ENCODE data around the gene FBXL5. TPM values are rescaled to one million over a fixed set of nuclear protein-coding genes. Genes with fewer than 3 reads are reported as not detected.

FBXL5 gene
- total RNA-seq, 2 experiments from 2014 or later: 43.5 to 102 TPM

GRCh38 chr4:15668566-15669435 lies 13.6 kb upstream of the FBXL5 start:
- no peak overlapping the region for H3K4me3 ChIP-seq (ENCODE audit: low read depth, low read length, poor library complexity, severe bottlenecking)
- peaks cover 36% of the 10 kb centered on the region for H3K79me2 ChIP-seq (ENCODE audit: insufficient read depth, low read depth, low read length)
- BruUV-seq (replicated peaks): no TSS peak
- no peak overlapping the region for H2AFZ ChIP-seq (ENCODE audit: low read length)
- POLR2A ChIA-PET: interaction anchor here (0.7 to 0.9 kb wide), 3 partner anchors 9 to 14 kb away, joined by 3 to 4 read pairs (median 4); partner anchors contain the start of gene FBXL5
- peaks cover 1% of the 10 kb centered on the region; the same call in 1 of the 2 replicates for H3K9me3 ChIP-seq (ENCODE audit: low read length)
- H4K20me1 ChIP-seq (ENCODE audit: insufficient read depth, low read length): peaks cover 5% of the 10 kb centered on the region; the same call in 1 of the 2 replicates
- H3K4me1 ChIP-seq (ENCODE audit: insufficient read depth, low read length, poor library complexity, severe bottlenecking): peaks cover 21% of the 10 kb centered on the region
- intact Hi-C loops (cut with micrococcal nuclease; ENCODE audit: unreplicated experiment): no loop called here
- no peak overlapping the region for H3K4me2 ChIP-seq (ENCODE audit: low read length)
- H3K9me2 ChIP-seq (ENCODE audit: insufficient read depth, low read length): no peaks in the 10 kb centered on the region
- peaks cover 63% of the 10 kb centered on the region for H3K36me3 ChIP-seq (ENCODE audit: insufficient read depth, low read length)
- TF ChIP-seq, protein P1, sequence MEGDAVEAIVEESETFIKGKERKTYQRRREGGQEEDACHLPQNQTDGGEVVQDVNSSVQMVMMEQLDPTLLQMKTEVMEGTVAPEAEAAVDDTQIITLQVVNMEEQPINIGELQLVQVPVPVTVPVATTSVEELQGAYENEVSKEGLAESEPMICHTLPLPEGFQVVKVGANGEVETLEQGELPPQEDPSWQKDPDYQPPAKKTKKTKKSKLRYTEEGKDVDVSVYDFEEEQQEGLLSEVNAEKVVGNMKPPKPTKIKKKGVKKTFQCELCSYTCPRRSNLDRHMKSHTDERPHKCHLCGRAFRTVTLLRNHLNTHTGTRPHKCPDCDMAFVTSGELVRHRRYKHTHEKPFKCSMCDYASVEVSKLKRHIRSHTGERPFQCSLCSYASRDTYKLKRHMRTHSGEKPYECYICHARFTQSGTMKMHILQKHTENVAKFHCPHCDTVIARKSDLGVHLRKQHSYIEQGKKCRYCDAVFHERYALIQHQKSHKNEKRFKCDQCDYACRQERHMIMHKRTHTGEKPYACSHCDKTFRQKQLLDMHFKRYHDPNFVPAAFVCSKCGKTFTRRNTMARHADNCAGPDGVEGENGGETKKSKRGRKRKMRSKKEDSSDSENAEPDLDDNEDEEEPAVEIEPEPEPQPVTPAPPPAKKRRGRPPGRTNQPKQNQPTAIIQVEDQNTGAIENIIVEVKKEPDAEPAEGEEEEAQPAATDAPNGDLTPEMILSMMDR (conservative IDR thresholded peaks at IDR 0.05; ENCODE audit: low read length): no peak
- no peak overlapping the region for H3K27ac ChIP-seq (ENCODE audit: low read depth, low read length, poor library complexity, severe bottlenecking)
- CTCF ChIA-PET (ENCODE audit: unreplicated experiment): no interaction called here
- no peak for DNase-seq (ENCODE audit: low spot score)

GRCh38 chr4:15667006-15667405 lies 11.8 kb upstream of the FBXL5 start:
- H3K9me2 ChIP-seq (ENCODE audit: insufficient read depth, low read length): no peaks in the 10 kb centered on the region
- no peak overlapping the region for H3K4me2 ChIP-seq (ENCODE audit: low read length)
- no peak overlapping the region for H2AFZ ChIP-seq (ENCODE audit: low read length)
- peaks cover 24% of the 10 kb centered on the region for H3K4me1 ChIP-seq (ENCODE audit: insufficient read depth, low read length, poor library complexity, severe bottlenecking)
- H3K79me2 ChIP-seq (ENCODE audit: insufficient read depth, low read depth, low read length): peaks cover 19% of the 10 kb centered on the region; the same call in 1 of the 2 replicates
- peaks cover 5% of the 10 kb centered on the region; the same call in 1 of the 2 replicates for H4K20me1 ChIP-seq (ENCODE audit: insufficient read depth, low read length)
- TF ChIP-seq EZH2phosphoT487 (IDR thresholded peaks at IDR 0.05; ENCODE audit: borderline replicate concordance, low read depth, low read length): no peak
- TF ChIP-seq, protein P1 (conservative IDR thresholded peaks at IDR 0.05; ENCODE audit: low read length): no peak
- ChIA-PET CTCF (ENCODE audit: unreplicated experiment) (no interaction called here), POLR2A (interaction anchor here (0.6 to 3.1 kb wide), 2 partner anchors 11 to 43 kb away, joined by 4 to 15 read pairs; partner anchors contain the start of gene FBXL5)
- intact Hi-C loops (cut with micrococcal nuclease; ENCODE audit: unreplicated experiment): no loop called here
- no peaks in the 10 kb centered on the region for H3K9me3 ChIP-seq (ENCODE audit: low read length)
- H3K4me3 ChIP-seq (ENCODE audit: low read depth, low read length, poor library complexity, severe bottlenecking): no peak overlapping the region
- no peak overlapping the region for H3K27ac ChIP-seq (ENCODE audit: low read depth, low read length, poor library complexity, severe bottlenecking)
- no TSS peak for BruUV-seq (replicated peaks)
- no peak for DNase-seq (ENCODE audit: low spot score)
- peaks cover 48% of the 10 kb centered on the region for H3K36me3 ChIP-seq (ENCODE audit: insufficient read depth, low read length)
